ENCODE results near the gene C12orf60. TPM values are rescaled to one million over a fixed set of nuclear protein-coding genes. Genes with fewer than 3 reads are reported as not detected.

C12orf60 gene
- total and polyA plus RNA-seq, 9 donors: 0.50 to 1.9 (median 0.82) TPM

DNA sequence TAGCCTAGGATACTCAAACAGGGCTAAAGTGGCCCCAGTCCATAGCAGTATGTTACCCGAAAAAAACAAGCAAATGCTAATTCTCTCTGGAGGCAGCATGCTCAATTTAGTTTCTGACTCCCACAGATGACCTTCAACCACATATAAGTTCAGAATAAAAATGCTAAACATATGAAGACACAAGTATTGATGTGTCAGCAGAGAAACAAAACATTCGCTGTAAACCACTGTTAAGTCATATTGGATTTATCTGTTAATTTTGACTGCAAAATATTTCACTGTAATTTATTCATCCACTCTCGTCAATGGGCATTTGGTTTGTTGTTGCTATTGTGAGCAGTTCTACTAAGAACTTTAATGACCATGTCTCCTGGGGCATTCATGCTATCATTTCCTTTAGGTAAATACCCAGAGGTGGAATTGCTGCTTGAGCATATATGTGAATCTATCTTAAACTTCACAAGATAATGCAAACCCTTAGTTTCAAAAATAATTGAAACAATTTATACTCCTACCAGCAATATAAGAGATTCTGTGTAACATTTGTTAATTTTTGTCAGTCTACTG lies 36.7 kb upstream of the C12orf60 start:
- Histone ChIP-seq H3K27me3 (no peaks in the 10 kb centered on the region), H3K4me3 (no peak overlapping the region), H3K36me3 (no peaks in the 10 kb centered on the region), H3K27ac (no peak overlapping the region), H3K4me1 (ENCODE audit: insufficient read depth) (no peaks in the 10 kb centered on the region), H3K9me3 (no peaks in the 10 kb centered on the region)
- intact Hi-C loops (cut with DNase I): no loop called here
- TF ChIP-seq EP300 (IDR thresholded peaks at IDR 0.05): no peak
- TF ChIP-seq POLR2A (IDR thresholded peaks at IDR 0.05): no peak
- no peak for DNase-seq
- 49 to 69% (median 60%) methylated on average over 3 of the region's 3 CpGs for WGBS, 3 donors

DNA sequence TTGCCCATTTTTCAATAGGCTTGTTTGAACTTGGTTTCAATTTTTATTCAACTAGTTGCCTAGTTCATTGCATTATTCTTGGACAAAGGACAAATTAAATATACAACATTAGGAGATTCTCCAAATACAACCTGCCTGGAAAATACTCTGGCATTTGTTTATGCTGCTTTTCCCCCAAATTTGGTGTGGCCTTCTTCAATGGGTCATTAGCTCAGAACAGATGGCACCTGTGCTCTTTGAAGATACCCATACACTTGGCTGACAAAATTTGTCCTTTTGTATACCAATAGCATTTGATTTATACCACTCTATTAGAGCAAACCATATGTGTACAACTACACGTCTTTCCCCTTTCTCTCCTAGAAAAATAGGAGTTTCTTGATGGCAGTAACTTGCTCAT lies 35.9 kb upstream of the C12orf60 start:
- H3K9me3 ChIP-seq: no peaks in the 10 kb centered on the region
- H3K36me3 ChIP-seq: no peaks in the 10 kb centered on the region
- WGBS, 3 donors: 84 to 88% (median 86%) methylated on average over 1 of the region's 1 CpG
- DNase-seq: no peak
- intact Hi-C loops (cut with DNase I): no loop called here
- TF ChIP-seq, protein P1, sequence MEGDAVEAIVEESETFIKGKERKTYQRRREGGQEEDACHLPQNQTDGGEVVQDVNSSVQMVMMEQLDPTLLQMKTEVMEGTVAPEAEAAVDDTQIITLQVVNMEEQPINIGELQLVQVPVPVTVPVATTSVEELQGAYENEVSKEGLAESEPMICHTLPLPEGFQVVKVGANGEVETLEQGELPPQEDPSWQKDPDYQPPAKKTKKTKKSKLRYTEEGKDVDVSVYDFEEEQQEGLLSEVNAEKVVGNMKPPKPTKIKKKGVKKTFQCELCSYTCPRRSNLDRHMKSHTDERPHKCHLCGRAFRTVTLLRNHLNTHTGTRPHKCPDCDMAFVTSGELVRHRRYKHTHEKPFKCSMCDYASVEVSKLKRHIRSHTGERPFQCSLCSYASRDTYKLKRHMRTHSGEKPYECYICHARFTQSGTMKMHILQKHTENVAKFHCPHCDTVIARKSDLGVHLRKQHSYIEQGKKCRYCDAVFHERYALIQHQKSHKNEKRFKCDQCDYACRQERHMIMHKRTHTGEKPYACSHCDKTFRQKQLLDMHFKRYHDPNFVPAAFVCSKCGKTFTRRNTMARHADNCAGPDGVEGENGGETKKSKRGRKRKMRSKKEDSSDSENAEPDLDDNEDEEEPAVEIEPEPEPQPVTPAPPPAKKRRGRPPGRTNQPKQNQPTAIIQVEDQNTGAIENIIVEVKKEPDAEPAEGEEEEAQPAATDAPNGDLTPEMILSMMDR (IDR thresholded peaks at IDR 0.05): no peak
- no peak overlapping the region for H3K4me3 ChIP-seq
- H3K27ac ChIP-seq: no peak overlapping the region
- no peaks in the 10 kb centered on the region for H3K4me1 ChIP-seq (ENCODE audit: insufficient read depth)
- H3K27me3 ChIP-seq: no peaks in the 10 kb centered on the region

DNA sequence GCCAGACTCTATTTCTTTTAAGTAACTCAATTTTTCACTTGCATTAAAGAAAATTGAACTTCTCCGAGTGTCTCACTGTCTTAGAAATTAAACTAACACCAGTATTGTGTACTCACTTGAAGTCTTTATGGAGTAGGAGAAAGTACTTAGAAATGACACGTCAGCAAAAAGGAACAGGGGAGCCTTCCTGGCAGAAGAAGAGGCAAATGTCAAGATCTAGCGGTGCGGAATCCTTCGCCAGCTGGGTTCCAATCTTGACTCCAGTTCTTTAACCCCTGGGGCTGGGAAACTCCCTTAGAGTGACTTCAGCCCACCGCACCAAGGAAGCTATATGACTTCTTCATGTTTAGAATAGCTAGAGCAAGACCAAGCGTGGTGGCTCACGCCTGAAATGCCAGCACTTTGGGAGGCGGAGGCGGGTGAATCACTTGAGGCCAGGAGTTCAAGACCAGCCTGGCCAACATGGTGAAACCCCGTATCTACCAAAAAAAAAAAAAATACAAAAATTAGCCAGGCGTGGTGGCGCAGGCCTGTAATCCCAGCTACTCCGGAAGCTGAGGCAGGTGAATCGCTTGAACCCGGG lies 34.6 kb upstream of the C12orf60 start:
- intact Hi-C loops (cut with DNase I): no loop called here
- WGBS, 3 donors: 21 to 34% (median 27%) methylated on average over 15 to 16 of the region's 16 CpGs
- DNase-seq: peak; percentile 18 to 45 (median 32)
- Histone ChIP-seq H3K4me1 (ENCODE audit: insufficient read depth) (no peaks in the 10 kb centered on the region), H3K4me3 (peak overlapping the region; percentile 81), H3K9me3 (no peaks in the 10 kb centered on the region), H3K27me3 (no peaks in the 10 kb centered on the region), H3K27ac (peak overlapping the region; percentile 74 to 91), H3K36me3 (no peaks in the 10 kb centered on the region)
- TF ChIP-seq POLR2A (IDR thresholded peaks at IDR 0.05) (no peak), EP300 (IDR thresholded peaks at IDR 0.05) (no peak)
- TF ChIP-seq, protein P1 (IDR thresholded peaks at IDR 0.05): no peak

DNA sequence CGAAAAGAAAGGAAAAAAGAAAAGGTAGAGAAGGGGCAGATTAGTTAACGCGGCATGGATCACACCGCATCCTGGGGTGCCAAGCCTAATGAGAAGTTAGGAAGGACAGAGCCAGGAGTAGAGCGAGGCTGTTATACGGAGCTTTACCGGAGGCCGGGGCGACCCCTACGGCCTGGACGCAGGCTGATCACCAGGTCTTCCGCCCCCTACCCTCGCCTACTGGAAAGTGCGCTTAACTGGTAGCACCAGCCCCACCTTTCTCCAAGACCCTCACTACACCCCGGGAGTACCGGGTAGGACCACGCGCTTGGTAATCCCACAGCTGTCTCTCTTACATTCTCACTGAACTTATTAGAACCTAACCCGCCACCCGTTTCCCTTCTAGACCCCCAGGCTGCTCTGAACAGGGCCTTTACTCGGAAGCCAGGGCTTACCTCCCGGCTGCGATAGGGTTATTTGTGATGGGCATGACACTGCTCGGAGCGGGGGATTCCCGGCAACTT lies 34.0 kb upstream of the C12orf60 start:
- H3K36me3 ChIP-seq: no peaks in the 10 kb centered on the region
- intact Hi-C loops (cut with DNase I): no loop called here
- TF ChIP-seq, protein P1 (IDR thresholded peaks at IDR 0.05): no peak
- TF ChIP-seq POLR2A (IDR thresholded peaks at IDR 0.05) (no peak), EP300 (IDR thresholded peaks at IDR 0.05) (no peak)
- peak overlapping the region; percentile 81 for H3K4me3 ChIP-seq
- peak in 4 of 5 donors; percentile 52 to 65 (median 58) for DNase-seq
- no peaks in the 10 kb centered on the region for H3K9me3 ChIP-seq
- WGBS, 3 donors: 1% methylated on average over 26 of the region's 26 CpGs
- H3K27ac ChIP-seq: peak overlapping the region; percentile 74 to 91
- H3K4me1 ChIP-seq (ENCODE audit: insufficient read depth): no peaks in the 10 kb centered on the region
- no peaks in the 10 kb centered on the region for H3K27me3 ChIP-seq

DNA sequence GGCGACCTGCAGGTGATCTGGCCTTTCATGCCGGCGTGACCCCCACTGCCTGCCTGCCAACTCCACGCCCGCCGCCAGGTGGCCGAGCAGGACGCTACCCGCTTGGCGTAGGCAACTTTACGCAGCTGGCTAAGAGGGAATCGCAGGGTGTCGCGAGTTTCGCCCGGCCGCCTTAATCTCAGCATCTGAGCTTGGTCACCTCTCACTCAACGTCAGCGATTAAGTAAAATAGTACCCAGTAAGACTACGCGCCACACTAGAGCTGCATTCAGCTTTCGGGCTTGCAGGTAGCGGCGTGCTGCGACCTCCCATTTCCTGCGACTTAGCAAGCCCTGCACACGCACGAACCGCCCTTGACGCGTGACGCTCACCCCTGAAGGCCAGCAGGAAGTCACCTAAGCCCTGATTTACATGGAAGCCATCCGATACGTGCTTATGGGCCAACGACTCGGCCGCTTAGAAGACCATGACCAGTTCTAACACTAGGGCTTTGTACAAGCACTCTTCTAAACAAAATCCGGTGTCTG lies 33.4 kb upstream of the C12orf60 start:
- WGBS, 3 donors: 0% methylated on average over 37 to 38 of the region's 38 CpGs
- Histone ChIP-seq H3K27me3 (no peaks in the 10 kb centered on the region), H3K27ac (peak overlapping the region; percentile 74 to 91), H3K36me3 (no peaks in the 10 kb centered on the region), H3K4me3 (peak overlapping the region; percentile 81), H3K9me3 (no peaks in the 10 kb centered on the region), H3K4me1 (ENCODE audit: insufficient read depth) (no peaks in the 10 kb centered on the region)
- peak; percentile 75 to 86 (median 82) for DNase-seq
- intact Hi-C loops (cut with DNase I): loop anchor here in 3 of 4 donors (10.0 kb wide), 4 partner anchors 115 to 1775 kb away; partner anchors contain the start of gene MGP (in 1 of the 3)
- TF ChIP-seq, protein P1 (IDR thresholded peaks at IDR 0.05): peak; percentile 78 to 84 (median 84)
- TF ChIP-seq POLR2A (IDR thresholded peaks at IDR 0.05) (peak; percentile 20), EP300 (IDR thresholded peaks at IDR 0.05) (no peak)
